ENCODE results near the gene BCLAF1.
"Not testable (repeated sequence)": the region's sequence is repeated elsewhere in the genome, so short reads cannot be mapped to it uniquely, and the experiment has no call there.

Gene BCLAF1

GRCh38 chr6:136309729-136310311, 20.2 kb upstream of the BCLAF1 start:
- DNase-seq (ENCODE audit: low read depth) = no peak

GRCh38 chr6:136309171-136309570, 19.5 kb upstream of the BCLAF1 start:
- DNase-seq (ENCODE audit: low read depth) = no peak

- DNase-seq (ENCODE audit: low read depth) = not testable (repeated sequence)
Measured at GRCh38 chr6:136308469-136308868, 18.8 kb upstream of the BCLAF1 start.

- no peak for DNase-seq (ENCODE audit: low read depth)
Measured at GRCh38 chr6:136307351-136307750, 17.7 kb upstream of the BCLAF1 start.

- DNase-seq (ENCODE audit: low read depth) = no peak
Measured at GRCh38 chr6:136306466-136306865, 16.8 kb upstream of the BCLAF1 start.

- no peak for DNase-seq (ENCODE audit: low read depth)
Measured at GRCh38 chr6:136304410-136304809, 14.8 kb upstream of the BCLAF1 start.

- DNase-seq (ENCODE audit: low read depth) = no peak
Measured at GRCh38 chr6:136303516-136303915, 13.9 kb upstream of the BCLAF1 start.

- DNase-seq (ENCODE audit: low read depth) = no peak
Measured at GRCh38 chr6:136294621-136295020, 5.0 kb upstream of the BCLAF1 start.

- DNase-seq (ENCODE audit: low read depth) = peak; percentile 73
Measured at GRCh38 chr6:136290410-136291010, 864 bp upstream of the BCLAF1 start.

GRCh38 chr6:136289327-136289578, 393 bp downstream of the BCLAF1 start:
- DNase-seq (ENCODE audit: low read depth) = peak; percentile 89

GRCh38 chr6:136288566-136289326, 900 bp downstream of the BCLAF1 start:
- DNase-seq (ENCODE audit: low read depth) = peak; percentile 80

- no peak for DNase-seq (ENCODE audit: low read depth)
Measured at GRCh38 chr6:136284909-136285308, 4.7 kb downstream of the BCLAF1 start.

GRCh38 chr6:136282906-136283305, 6.7 kb downstream of the BCLAF1 start:
- no peak for DNase-seq (ENCODE audit: low read depth)

GRCh38 chr6:136280032-136280609, 9.5 kb downstream of the BCLAF1 start:
- DNase-seq (ENCODE audit: low read depth) = no peak

GRCh38 chr6:136274062-136274461, 15.6 kb downstream of the BCLAF1 start:
- DNase-seq (ENCODE audit: low read depth) = no peak

- no peak for DNase-seq (ENCODE audit: low read depth)
Measured at GRCh38 chr6:136265101-136265500, 24.5 kb downstream of the BCLAF1 start.

GRCh38 chr6:136262940-136263339, 26.7 kb downstream of the BCLAF1 start:
- DNase-seq (ENCODE audit: low read depth) = no peak

GRCh38 chr6:136254851-136255466, 34.7 kb downstream of the BCLAF1 start:
- DNase-seq (ENCODE audit: low read depth) = no peak

- DNase-seq (ENCODE audit: low read depth) = no peak
Measured at GRCh38 chr6:136253734-136254133, 35.9 kb downstream of the BCLAF1 start.

- no peak for DNase-seq (ENCODE audit: low read depth)
Measured at GRCh38 chr6:136252441-136252840, 37.2 kb downstream of the BCLAF1 start.

GRCh38 chr6:136251394-136251793, 38.3 kb downstream of the BCLAF1 start:
- DNase-seq (ENCODE audit: low read depth) = no peak

- no peak for DNase-seq (ENCODE audit: low read depth)
Measured at GRCh38 chr6:136250686-136251008, 39.0 kb downstream of the BCLAF1 start.
